ENCODE data around the gene FOXE3.

- TF ChIP-seq CTCF (conservative IDR thresholded peaks at IDR 0.05 in 1 of 2, IDR thresholded peaks at IDR 0.05 in 1 of 2; ENCODE audit: extremely low read depth in 1 of 2, insufficient read depth in 1 of 2, low read depth in 1 of 2, low read length in 2 of 2) (no peak), EZH2 (IDR thresholded peaks at IDR 0.05; ENCODE audit: borderline replicate concordance, low read length) (no peak)
Measured at GRCh38 chr1:47436979-47437446, 20.9 kb downstream of the FOXE3 start.

Data from mammary epithelial cell (primary cell).